ENCODE data around the gene OGG1. TPM values are rescaled to one million over a fixed set of nuclear protein-coding genes. Genes with fewer than 3 reads are reported as not detected.

OGG1 gene
- total and polyA plus RNA-seq, 9 of the 15 experiments (the other 6 are each of a cell fraction or from before 2014, with no cell fraction given), result 6.6 to 33.0 (median 24.4) TPM

DNA sequence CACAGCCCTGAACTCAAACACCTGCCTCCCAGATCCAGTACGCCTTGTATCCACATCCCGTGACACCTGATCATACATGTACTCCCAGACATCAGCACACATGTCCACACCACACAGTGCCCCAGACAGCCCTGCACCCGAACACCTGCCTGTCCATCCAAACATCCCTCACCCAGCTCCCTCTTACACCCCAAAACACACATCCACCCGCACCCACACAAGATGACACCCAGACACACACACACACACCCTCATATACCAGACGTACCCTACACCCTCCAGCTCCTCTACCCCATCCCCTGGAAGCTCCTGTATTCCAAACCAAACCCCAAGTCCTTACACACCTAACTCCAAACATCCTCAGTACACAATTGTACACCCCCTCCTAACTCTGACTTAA is 19.3 kb downstream of the OGG1 start:
- WGBS (ENCODE audit: insufficient coverage, low coverage, missing lambda C conversion rate), result 71% methylated on average over 5 of the region's 5 CpGs
- no TSS peak for BruUV-seq (replicated peaks)
- in situ Hi-C loops (cut with MboI) (no loop called here), intact Hi-C loops (cut with micrococcal nuclease) (no loop called here)
- peak; percentile 82 for FAIRE-seq
- peak overlapping the region; percentile 71 for H3K4me2 ChIP-seq (ENCODE audit: insufficient read depth, low read length)
- no peak overlapping the region for H3K27ac ChIP-seq (ENCODE audit: extremely low read depth, low read depth, low read length)
- H3K36me3 ChIP-seq (ENCODE audit: control insufficient read depth, insufficient read depth, low read length), result no peaks in the 10 kb centered on the region
- no peaks in the 10 kb centered on the region for H3K9me3 ChIP-seq (replicated peaks; ENCODE audit: control insufficient read depth, insufficient read depth, low read depth, low read length)
- no peaks in the 10 kb centered on the region for H3K27me3 ChIP-seq (ENCODE audit: control insufficient read depth in 2 of 2, insufficient read depth in 2 of 2, low read length in 2 of 2)
- H2AFZ ChIP-seq (ENCODE audit: low read depth, low read length), result no peak overlapping the region
- H3K4me3 ChIP-seq, result peak overlapping the region; percentile 37; the same call in 1 of the 2 replicates
- H4K20me1 ChIP-seq (replicated peaks; ENCODE audit: control insufficient read depth, insufficient read depth, low read length), result no peaks in the 10 kb centered on the region
- no peak for ATAC-seq
- H3K4me1 ChIP-seq (replicated peaks in 1 of 2; ENCODE audit: control insufficient read depth in 2 of 2, insufficient read depth in 2 of 2, low read length in 2 of 2), result peaks cover 0 to 19% of the 10 kb centered on the region in 2 experiments; a peak in 3 of 5 replicates
- POLR2A ChIA-PET, result interaction anchor here (0.8 to 1.3 kb wide), 4 partner anchors 11 to 17 kb away, joined by 3 to 6 read pairs (median 4); no protein-coding TSS in a partner anchor
- DNase-seq (ENCODE audit: extremely low read depth in 1 of 4, low spot score in 3 of 4), result no peak
- CTCF ChIA-PET (ENCODE audit: low intra/inter-chr PET ratio), result no interaction called here
- no peaks in the 10 kb centered on the region for H3K9me1 ChIP-seq (ENCODE audit: control insufficient read depth, insufficient read depth, low read length)
- H3K9ac ChIP-seq (ENCODE audit: insufficient read depth in 1 of 2, low read depth in 2 of 2, low read length in 2 of 2), result peak overlapping the region in 1 of 2 experiments; percentile 48; a peak in 1 of 4 replicates
- no peaks in the 10 kb centered on the region for H3K79me2 ChIP-seq (ENCODE audit: control insufficient read depth, insufficient read depth, low read length)
- peak; percentile 91 for TF ChIP-seq HBP1 (CRISPR knock-in tag; IDR thresholded peaks at IDR 0.05)
- no peak for TF ChIP-seq FOSL1 (tag; conservative IDR thresholded peaks at IDR 0.05)
- TF ChIP-seq, protein P1, sequence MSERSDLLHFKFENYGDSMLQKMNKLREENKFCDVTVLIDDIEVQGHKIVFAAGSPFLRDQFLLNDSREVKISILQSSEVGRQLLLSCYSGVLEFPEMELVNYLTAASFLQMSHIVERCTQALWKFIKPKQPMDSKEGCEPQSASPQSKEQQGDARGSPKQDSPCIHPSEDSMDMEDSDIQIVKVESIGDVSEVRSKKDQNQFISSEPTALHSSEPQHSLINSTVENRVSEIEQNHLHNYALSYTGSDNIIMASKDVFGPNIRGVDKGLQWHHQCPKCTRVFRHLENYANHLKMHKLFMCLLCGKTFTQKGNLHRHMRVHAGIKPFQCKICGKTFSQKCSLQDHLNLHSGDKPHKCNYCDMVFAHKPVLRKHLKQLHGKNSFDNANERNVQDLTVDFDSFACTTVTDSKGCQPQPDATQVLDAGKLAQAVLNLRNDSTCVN (CRISPR knock-in tag; IDR thresholded peaks at IDR 0.05), result 0 out of 2 replicates have a peak, but pooled peaks have one; percentile 65
- TF ChIP-seq ZNF79 (CRISPR knock-in tag; IDR thresholded peaks at IDR 0.05; ENCODE audit: low read depth), result no peak
- TF ChIP-seq FOXM1 (IDR thresholded peaks at IDR 0.05; ENCODE audit: low read depth), result no peak
- no peak for TF ChIP-seq FOXM1 (CRISPR knock-in tag; IDR thresholded peaks at IDR 0.05; ENCODE audit: low read depth)
- TF ChIP-seq THRB (CRISPR knock-in tag; conservative IDR thresholded peaks at IDR 0.05), result 0 out of 2 replicates have a peak, but pooled peaks have one; percentile 53
- TF ChIP-seq SAP30 (IDR thresholded peaks at IDR 0.05; ENCODE audit: borderline replicate concordance, insufficient read depth, low read depth, low read length, poor library complexity, severe bottlenecking), result no peak
- TF ChIP-seq, protein P2, sequence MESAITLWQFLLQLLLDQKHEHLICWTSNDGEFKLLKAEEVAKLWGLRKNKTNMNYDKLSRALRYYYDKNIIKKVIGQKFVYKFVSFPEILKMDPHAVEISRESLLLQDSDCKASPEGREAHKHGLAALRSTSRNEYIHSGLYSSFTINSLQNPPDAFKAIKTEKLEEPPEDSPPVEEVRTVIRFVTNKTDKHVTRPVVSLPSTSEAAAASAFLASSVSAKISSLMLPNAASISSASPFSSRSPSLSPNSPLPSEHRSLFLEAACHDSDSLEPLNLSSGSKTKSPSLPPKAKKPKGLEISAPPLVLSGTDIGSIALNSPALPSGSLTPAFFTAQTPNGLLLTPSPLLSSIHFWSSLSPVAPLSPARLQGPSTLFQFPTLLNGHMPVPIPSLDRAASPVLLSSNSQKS (CRISPR knock-in tag; IDR thresholded peaks at IDR 0.05), result no peak
- TF ChIP-seq OTX1 (CRISPR knock-in tag; IDR thresholded peaks at IDR 0.05), result 0 out of 2 replicates have a peak, but pooled peaks have one; percentile 17
- 0 out of 2 replicates have a peak, but pooled peaks have one; percentile 56 for TF ChIP-seq HDGF (IDR thresholded peaks at IDR 0.05)
- peak; percentile 49; the same call in 1 of the 2 replicates for TF ChIP-seq SUPT5H (IDR thresholded peaks at IDR 0.05)
- no peak for TF ChIP-seq PYGO2 (tag; IDR thresholded peaks at IDR 0.05)
- no peak for TF ChIP-seq DDX20 (tag; IDR thresholded peaks at IDR 0.05; ENCODE audit: low read depth)
- TF ChIP-seq FOXJ3 (CRISPR knock-in tag; IDR thresholded peaks at IDR 0.05), result no peak
- TF ChIP-seq POLR2AphosphoS5 (IDR thresholded peaks at IDR 0.05; ENCODE audit: control insufficient read depth, insufficient read depth, low read depth, low read length), result no peak
- TF ChIP-seq ERF (CRISPR knock-in tag; IDR thresholded peaks at IDR 0.05), result no peak
- peak; percentile 66; the same call in 1 of the 2 replicates for TF ChIP-seq ELF4 (CRISPR knock-in tag; IDR thresholded peaks at IDR 0.05)
- TF ChIP-seq DNMT1 (IDR thresholded peaks at IDR 0.05), result no peak
- TF ChIP-seq MCM7 (IDR thresholded peaks at IDR 0.05), result no peak
